ENCODE data around the gene HIVEP3. TPM values are rescaled to one million over a fixed set of nuclear protein-coding genes. Genes with fewer than 3 reads are reported as not detected.

HIVEP3 gene
- total RNA-seq, 6 experiments from 2014 or later: 1.4 to 3.9 (median 2.2) TPM

GRCh38 chr1:41879617-41880016 is 39.1 kb downstream of the HIVEP3 start:
- Histone ChIP-seq H3K9me3 (no peaks in the 10 kb centered on the region), H3K36me3 (no peaks in the 10 kb centered on the region), H3K27ac (no peak overlapping the region), H3K27me3 (no peaks in the 10 kb centered on the region), H3K4me3 (no peak overlapping the region), H3K4me1 (no peaks in the 10 kb centered on the region)
- TF ChIP-seq POLR2A (IDR thresholded peaks at IDR 0.05) (no peak), CTCF (IDR thresholded peaks at IDR 0.05) (no peak)
- no peak for DNase-seq
- no peak for ATAC-seq
- intact Hi-C loops (cut with DNase I): no loop called here

DNA sequence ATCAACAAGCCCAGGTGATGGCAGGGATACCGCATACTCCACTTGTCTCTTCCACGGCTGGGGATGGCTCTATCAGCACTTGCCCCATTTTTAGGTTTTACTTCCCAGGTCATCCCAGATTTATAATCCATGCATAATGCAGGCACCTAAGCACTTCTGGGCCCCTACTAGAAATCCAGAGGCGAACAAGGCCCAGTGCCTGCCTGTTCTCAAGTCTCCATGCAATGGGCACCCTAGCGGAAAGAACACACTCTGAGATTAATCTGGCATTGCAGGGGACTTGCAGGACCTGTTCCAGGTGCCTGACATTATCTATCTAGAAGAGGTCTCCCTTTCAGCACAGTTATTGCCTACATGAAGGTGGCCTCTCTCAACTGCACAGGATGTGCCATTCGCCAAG is 39.8 kb downstream of the HIVEP3 start:
- Histone ChIP-seq H3K4me3 (no peak overlapping the region), H3K27me3 (no peaks in the 10 kb centered on the region), H3K36me3 (no peaks in the 10 kb centered on the region), H3K9me3 (no peaks in the 10 kb centered on the region), H3K4me1 (no peaks in the 10 kb centered on the region), H3K27ac (no peak overlapping the region)
- TF ChIP-seq CTCF (IDR thresholded peaks at IDR 0.05) (no peak), POLR2A (IDR thresholded peaks at IDR 0.05) (no peak)
- 91% methylated on average over 3 of the region's 5 CpGs for WGBS (ENCODE audit: insufficient coverage, low coverage, low lambda C conversion rate, missing lambda C conversion rate)
- ATAC-seq: no peak
- intact Hi-C loops (cut with DNase I): no loop called here
- no peak for DNase-seq

DNA sequence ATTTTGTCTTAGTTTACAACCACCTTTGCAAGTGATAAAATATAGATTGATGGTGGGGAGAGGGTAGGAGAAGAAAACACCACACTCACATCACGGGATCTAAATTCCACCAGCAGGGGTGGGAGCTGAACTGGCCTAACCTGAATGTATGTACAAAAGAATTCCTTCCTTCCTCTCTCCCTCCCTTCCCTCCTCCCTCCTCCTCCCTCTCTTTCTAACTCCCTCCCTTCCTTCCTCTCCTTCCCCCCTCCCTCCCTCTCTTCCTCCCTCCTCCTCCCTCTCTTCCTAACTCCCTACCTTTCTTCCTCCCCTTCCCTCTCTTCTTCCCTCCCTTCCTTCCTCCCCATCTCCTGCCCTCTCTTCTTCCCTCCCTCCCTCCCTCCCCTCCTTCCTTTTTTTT is 40.2 kb downstream of the HIVEP3 start:
- DNase-seq (no peak), ATAC-seq (no peak)
- Histone ChIP-seq H3K27ac (no peak overlapping the region), H3K36me3 (no peaks in the 10 kb centered on the region), H3K9me3 (no peaks in the 10 kb centered on the region), H3K4me1 (no peaks in the 10 kb centered on the region), H3K27me3 (no peaks in the 10 kb centered on the region), H3K4me3 (no peak overlapping the region)
- intact Hi-C loops (cut with DNase I): no loop called here
- 67% methylated on average over 1 of the region's 1 CpG for WGBS (ENCODE audit: insufficient coverage, low coverage, low lambda C conversion rate, missing lambda C conversion rate)
- TF ChIP-seq POLR2A (IDR thresholded peaks at IDR 0.05) (no peak), CTCF (IDR thresholded peaks at IDR 0.05) (no peak)

- Histone ChIP-seq H3K4me1 (no peaks in the 10 kb centered on the region), H3K4me3 (no peak overlapping the region), H3K27ac (no peak overlapping the region), H3K27me3 (no peaks in the 10 kb centered on the region), H3K36me3 (no peaks in the 10 kb centered on the region), H3K9me3 (no peaks in the 10 kb centered on the region)
- intact Hi-C loops (cut with DNase I): no loop called here
- ATAC-seq (no peak), DNase-seq (no peak)
- WGBS (ENCODE audit: insufficient coverage, low coverage, low lambda C conversion rate, missing lambda C conversion rate): 46% methylated on average over 3 of the region's 3 CpGs
- TF ChIP-seq CTCF (IDR thresholded peaks at IDR 0.05): no peak
- no peak for TF ChIP-seq POLR2A (IDR thresholded peaks at IDR 0.05)
These were observed 41.9 kb downstream of the HIVEP3 start for GRCh38 chr1:41876576-41877445.

Data from right lobe of liver (tissue), 6 donors.